Spleen (tissue), 11 donors: ENCODE results near the gene EFCAB8. TPM values are rescaled to one million over a fixed set of nuclear protein-coding genes. Genes with fewer than 3 reads are reported as not detected.

ENCODE experiments used
- DNase-seq: peaks from one replicate; pipeline ENCODE4 v3.0.0-alpha.2; 2020
- H3K27ac ChIP-seq, 8 donors: fragments of 200-600 bp; sonication (generic) in 7 of 8; 1 replicate in 4 of 8; 2 replicates in 4 of 8; pipeline versions ENCODE4 v1.5.0 to v1.8.0; 2016 to 2021; ENCODE audit warnings: inconsistent platforms in 4 of 8, mild to moderate bottlenecking in 4 of 8, moderate library complexity in 1 of 8
- H3K27me3 ChIP-seq, 7 donors: fragments of 200-600 bp; sonication (generic) in 6 of 7; replicated peaks in 1 of 7; 1 replicate in 4 of 7; 2 replicates in 3 of 7; pipeline versions ENCODE4 v1.5.0 to v1.8.0; 2016 to 2021; ENCODE audit warnings: inconsistent platforms in 3 of 7, mild to moderate bottlenecking in 1 of 7
- H3K36me3 ChIP-seq, 6 donors: fragments of 200-600 bp; sonication (generic) in 5 of 6; 1 replicate in 4 of 6; 2 replicates in 2 of 6; pipeline versions ENCODE4 v1.5.0 to v1.8.0; 2016 to 2021; ENCODE audit warnings: inconsistent platforms in 2 of 6
- H3K4me1 ChIP-seq, 6 donors: fragments of 200-600 bp; sonication (generic) in 5 of 6; 1 replicate in 3 of 6; 2 replicates in 3 of 6; pipeline versions ENCODE4 v1.5.0 to v1.8.0; 2016 to 2021; ENCODE audit warnings: inconsistent platforms in 3 of 6
- H3K4me3 ChIP-seq, 8 donors: fragments of 200-600 bp; sonication (generic) in 7 of 8; 1 replicate in 4 of 8; 2 replicates in 4 of 8; pipeline versions ENCODE4 v1.5.0 to v1.8.0; 2016 to 2021; ENCODE audit warnings: inconsistent platforms in 4 of 8, mild to moderate bottlenecking in 4 of 8, moderate library complexity in 2 of 8
- H3K9me3 ChIP-seq, 8 donors: fragments of 200-600 bp; sonication (generic) in 7 of 8; 1 replicate in 4 of 8; 2 replicates in 4 of 8; pipeline versions ENCODE4 v1.5.0 to v1.8.0; 2016 to 2021; ENCODE audit warnings: inconsistent platforms in 4 of 8
- CTCF ChIP-seq, 11 experiments: fragments of 200-600 bp in 7 of 11; fragments of 450-650 bp in 4 of 11; sonication (generic) in 4 of 11; IDR thresholded peaks in 8 of 11; conservative IDR thresholded peaks in 3 of 11; 1 replicate in 7 of 11; 2 replicates in 4 of 11; pipeline versions ENCODE4 v1.4.0 to v1.8.0; 2016 to 2021; ENCODE audit warnings: antibody characterized with exemption in 11 of 11, inconsistent platforms in 4 of 11, mild to moderate bottlenecking in 1 of 11
- POLR2A ChIP-seq, 3 donors: fragments of 450-650 bp; IDR thresholded peaks; one replicate each; pipeline ENCODE4 v1.5.1; 2017; ENCODE audit warnings: antibody characterized with exemption in 3 of 3, mild to moderate bottlenecking in 1 of 3
- POLR2AphosphoS5 ChIP-seq, 3 donors: sonication (generic); formaldehyde crosslinking; IDR thresholded peaks; one replicate each; pipeline ENCODE4 v1.5.1; 2017; ENCODE audit warnings: antibody characterized with exemption in 3 of 3
- WGBS, 5 donors: extraction: QIAGEN DNeasy Blood & Tissue Kit in 3 of 5; methylation state at CpG; one replicate each; pipeline versions ENCODE4 v1.1.5 to v1.1.7; 2013 to 2018; 5-methylcytosine and 5-hydroxymethylcytosine counted together
- intact Hi-C: fragments of 100-400 bp; cut with DNase I; formaldehyde crosslinking; loops from one replicate; pipeline ENCODE4 v1.15.0; 2023; ENCODE audit warnings: low total_unique reads
- polyA plus RNA-seq, 3 donors: library from polyadenylated mRNA; stranded (reverse); fragments of 200-250 nt; gene quantifications; one replicate each; pipeline ENCODE4 v1.2.1, GENCODE V29; 2013
- total RNA-seq, 7 donors: library from RNA; depleted of rRNA in 3 of 7; stranded (reverse); fragments of >200 nt in 3 of 7; fragmentation: NEBNext Ultra II Directional in 4 of 7; extraction: Animal tissue kit (Norgen Biotek cat#: 25700) in 4 of 7; gene quantifications; one replicate each; pipeline versions ENCODE4 v1.1.0 to v1.2.1, GENCODE V29; 2016 to 2021
- donor health status: healthy with polysubstance abuse.
- donor health status: DM: no; HTN: no; CAD: no; lungs with moderate emphysema.
- donor health status: DM: no; HTN: no; CAD: no.
- donor health status: Bipolar disorder and iron deficiency.
- donor health status: healthy.
- donor health status: DM: no; HTN: no; CAD: no.
- donor health status: DM: yes; HTN: yes; CAD: no.

The EFCAB8 gene
- total and polyA plus RNA-seq, 10 donors: 0.06 to 4.2 (median 1.0) TPM

GRCh38 chr20:32995802-32996201, 137.1 kb downstream of the EFCAB8 start:
- intact Hi-C loops: no loop called here
- no peak for DNase-seq
- H3K4me1 ChIP-seq: peaks cover 0 to 21% (median 7%) of the 10 kb centered on the region in 6 donors
- no peak overlapping the region for H3K27ac ChIP-seq
- H3K36me3 ChIP-seq: no peaks in the 10 kb centered on the region
- H3K27me3 ChIP-seq: peaks cover 0 to 3% (median 0%) of the 10 kb centered on the region in 7 donors
- no peak overlapping the region for H3K4me3 ChIP-seq
- TF ChIP-seq CTCF (IDR thresholded peaks at IDR 0.05 in 8 of 11, conservative IDR thresholded peaks at IDR 0.05 in 3 of 11) (no peak), POLR2A (IDR thresholded peaks at IDR 0.05) (no peak), POLR2AphosphoS5 (IDR thresholded peaks at IDR 0.05) (no peak)
- peaks cover 0 to 18% (median 10%) of the 10 kb centered on the region in 8 donors for H3K9me3 ChIP-seq

DNA sequence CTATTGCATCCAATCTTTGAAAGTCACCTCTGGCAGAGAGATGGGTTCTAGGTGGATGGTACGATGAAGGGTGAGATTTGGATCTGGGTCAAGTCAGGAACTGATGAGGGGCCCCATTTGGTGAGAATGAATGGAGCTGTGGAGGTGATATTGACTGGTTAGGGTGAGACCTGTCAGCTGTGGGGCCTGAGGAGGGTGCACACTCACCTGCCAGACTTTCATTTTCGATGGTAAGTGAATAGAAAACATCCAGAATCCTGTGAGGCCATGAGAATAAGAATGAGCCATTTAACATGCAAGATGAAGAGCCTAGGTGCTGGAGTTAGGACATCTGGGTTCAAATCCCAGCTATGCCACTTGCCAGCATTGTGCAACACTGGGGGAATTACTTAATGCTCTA, 138.7 kb downstream of the EFCAB8 start:
- H3K4me3 ChIP-seq: no peak overlapping the region
- no peaks in the 10 kb centered on the region for H3K27me3 ChIP-seq
- peaks cover 0 to 18% (median 10%) of the 10 kb centered on the region in 8 donors for H3K9me3 ChIP-seq
- no peak overlapping the region for H3K27ac ChIP-seq
- H3K4me1 ChIP-seq: peaks cover 0 to 10% (median 7%) of the 10 kb centered on the region in 6 donors
- intact Hi-C loops: no loop called here
- DNase-seq: no peak
- WGBS, 5 donors: 68 to 84% (median 80%) methylated on average over 2 of the region's 2 CpGs
- H3K36me3 ChIP-seq: no peaks in the 10 kb centered on the region
- no peak for TF ChIP-seq POLR2A (IDR thresholded peaks at IDR 0.05)
- TF ChIP-seq POLR2AphosphoS5 (IDR thresholded peaks at IDR 0.05): no peak
- TF ChIP-seq CTCF (IDR thresholded peaks at IDR 0.05 in 8 of 11, conservative IDR thresholded peaks at IDR 0.05 in 3 of 11): no peak

DNA sequence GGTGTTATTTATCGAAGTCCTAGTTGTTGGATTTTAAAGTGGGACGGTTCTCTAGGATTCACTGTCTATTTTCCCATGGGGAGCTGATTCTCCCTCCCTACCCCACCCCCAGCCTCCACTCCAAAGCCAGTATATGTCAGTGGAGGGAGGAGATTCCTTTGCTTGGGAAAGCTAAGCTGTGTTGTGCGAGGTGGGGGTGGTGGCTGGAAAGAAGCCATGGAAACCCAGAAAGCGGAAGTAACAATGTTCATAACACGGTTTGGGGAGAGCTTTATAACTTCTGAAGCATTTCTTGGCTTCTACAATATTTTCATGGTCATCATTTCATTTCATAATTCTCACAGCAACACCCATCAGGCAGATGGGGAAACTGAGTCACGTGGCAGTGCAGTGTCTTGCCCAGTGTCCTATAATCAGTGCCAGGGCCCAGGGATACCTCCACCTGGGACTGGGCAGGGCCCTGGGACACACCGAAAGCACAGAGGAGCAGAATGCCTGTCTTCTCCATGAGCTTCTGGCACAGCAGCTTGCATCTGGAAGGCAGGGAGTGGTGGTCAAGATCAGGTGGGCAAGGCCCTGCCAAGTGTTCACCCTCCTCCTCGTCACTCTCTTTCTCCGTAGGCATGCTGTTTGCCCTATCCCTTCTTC, 141.0 kb downstream of the EFCAB8 start:
- no peak overlapping the region for H3K4me3 ChIP-seq
- H3K36me3 ChIP-seq: no peaks in the 10 kb centered on the region
- H3K27ac ChIP-seq: no peak overlapping the region
- intact Hi-C loops: no loop called here
- DNase-seq: no peak
- H3K27me3 ChIP-seq: no peaks in the 10 kb centered on the region
- peaks cover 0 to 17% (median 10%) of the 10 kb centered on the region in 8 donors for H3K9me3 ChIP-seq
- TF ChIP-seq POLR2A (IDR thresholded peaks at IDR 0.05) (no peak), CTCF (IDR thresholded peaks at IDR 0.05 in 8 of 11, conservative IDR thresholded peaks at IDR 0.05 in 3 of 11) (no peak), POLR2AphosphoS5 (IDR thresholded peaks at IDR 0.05) (no peak)
- H3K4me1 ChIP-seq: peaks cover 0 to 10% (median 6%) of the 10 kb centered on the region in 6 donors
- WGBS, 5 donors: 49 to 72% (median 60%) methylated on average over 9 of the region's 9 CpGs

- WGBS, 5 donors: 64 to 82% (median 78%) methylated on average over 9 of the region's 9 CpGs
- no peak for TF ChIP-seq CTCF (IDR thresholded peaks at IDR 0.05 in 8 of 11, conservative IDR thresholded peaks at IDR 0.05 in 3 of 11)
- no peak for TF ChIP-seq POLR2A (IDR thresholded peaks at IDR 0.05)
- no peak for TF ChIP-seq POLR2AphosphoS5 (IDR thresholded peaks at IDR 0.05)
- Histone ChIP-seq H3K27me3 (no peaks in the 10 kb centered on the region), H3K27ac (no peak overlapping the region), H3K4me3 (no peak overlapping the region), H3K9me3 (peaks cover 0 to 13% (median 8%) of the 10 kb centered on the region in 8 donors), H3K36me3 (no peaks in the 10 kb centered on the region), H3K4me1 (peaks cover 0 to 10% (median 6%) of the 10 kb centered on the region in 6 donors)
- intact Hi-C loops: no loop called here
- peak; percentile 62 for DNase-seq
Observed at GRCh38 chr20:33000802-33001466, 142.2 kb downstream of the EFCAB8 start.
